HG02798 (cell line): Measurements from ENCODE around the gene RRAGC.

ENCODE experiments used
- ATAC-seq: cut with Tn5 transposase; IDR thresholded peaks from one replicate; pipeline ENCODE4 v1.9.1; 2021; ENCODE audit warnings: mild to moderate bottlenecking; ENCODE audit not compliant: unreplicated experiment, poor library complexity

Gene RRAGC, protein sequence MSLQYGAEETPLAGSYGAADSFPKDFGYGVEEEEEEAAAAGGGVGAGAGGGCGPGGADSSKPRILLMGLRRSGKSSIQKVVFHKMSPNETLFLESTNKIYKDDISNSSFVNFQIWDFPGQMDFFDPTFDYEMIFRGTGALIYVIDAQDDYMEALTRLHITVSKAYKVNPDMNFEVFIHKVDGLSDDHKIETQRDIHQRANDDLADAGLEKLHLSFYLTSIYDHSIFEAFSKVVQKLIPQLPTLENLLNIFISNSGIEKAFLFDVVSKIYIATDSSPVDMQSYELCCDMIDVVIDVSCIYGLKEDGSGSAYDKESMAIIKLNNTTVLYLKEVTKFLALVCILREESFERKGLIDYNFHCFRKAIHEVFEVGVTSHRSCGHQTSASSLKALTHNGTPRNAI

DNA sequence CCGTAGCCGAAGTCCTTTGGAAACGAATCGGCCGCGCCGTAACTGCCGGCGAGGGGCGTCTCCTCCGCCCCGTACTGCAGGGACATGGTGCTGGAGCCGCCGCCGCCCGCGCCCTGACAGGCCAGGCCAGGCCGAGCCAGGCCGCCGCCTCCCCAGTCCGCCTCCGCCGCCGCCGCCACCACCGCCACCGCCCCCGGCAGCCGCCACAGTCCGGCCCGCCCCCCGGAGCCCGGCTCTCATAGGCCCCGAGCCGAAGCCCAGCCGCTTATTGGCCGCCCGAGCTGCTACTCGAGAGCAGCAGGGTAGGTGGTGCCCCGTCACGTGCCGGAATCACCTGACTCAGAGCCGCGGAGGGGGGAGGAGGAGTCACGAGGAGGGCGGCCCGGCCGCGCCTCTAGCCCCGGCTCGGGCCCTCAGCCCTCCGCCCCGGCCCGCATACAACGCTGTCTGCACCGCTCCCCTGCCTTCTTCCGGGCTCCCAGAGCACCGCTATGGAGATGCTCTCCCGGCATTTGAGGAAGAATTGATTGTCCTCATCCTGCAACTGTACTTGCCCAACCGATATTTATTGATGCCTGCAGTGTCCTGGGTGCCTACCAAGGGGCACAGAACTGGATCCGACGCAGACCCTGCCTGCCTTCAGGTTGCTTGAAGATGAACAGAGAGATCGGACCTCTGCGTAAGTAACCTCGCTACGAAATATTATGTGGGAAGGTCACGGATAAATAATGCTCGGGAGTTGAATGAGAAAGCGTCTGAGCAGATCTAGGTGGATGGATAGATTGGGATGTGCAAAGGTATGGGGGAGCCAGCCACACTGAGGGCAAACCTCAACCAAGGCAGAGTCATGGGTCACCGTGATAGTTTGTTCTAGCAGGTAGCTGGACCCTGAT is at the start of gene RRAGC:
Gene RRAGC (minus strand): TSS at position 212 of the 893 bp plus-strand sequence. CDS start 126 bp downstream, at position 86.
- ATAC-seq, result peak; percentile 96

DNA sequence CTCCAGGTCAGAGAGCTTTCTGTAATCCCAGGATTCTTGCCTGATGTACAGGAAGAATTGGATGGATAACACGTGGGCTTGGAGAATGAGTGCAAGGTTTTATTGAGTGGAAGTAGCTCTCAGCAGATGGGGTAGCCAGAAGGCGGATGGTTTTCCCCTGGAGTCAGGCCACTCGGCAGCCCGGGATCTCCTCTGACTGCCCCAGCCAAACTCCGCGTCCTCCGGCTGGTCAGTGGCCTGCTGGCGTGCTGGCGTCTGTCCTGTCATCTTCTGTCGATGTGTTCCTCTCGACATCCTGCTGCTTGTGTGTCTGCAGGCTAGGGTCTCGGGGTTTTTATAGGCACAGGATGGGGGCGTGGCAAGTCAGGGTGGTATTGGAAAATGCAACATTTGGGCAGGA is 49.2 kb upstream of the RRAGC start:
- ATAC-seq, result no peak

DNA sequence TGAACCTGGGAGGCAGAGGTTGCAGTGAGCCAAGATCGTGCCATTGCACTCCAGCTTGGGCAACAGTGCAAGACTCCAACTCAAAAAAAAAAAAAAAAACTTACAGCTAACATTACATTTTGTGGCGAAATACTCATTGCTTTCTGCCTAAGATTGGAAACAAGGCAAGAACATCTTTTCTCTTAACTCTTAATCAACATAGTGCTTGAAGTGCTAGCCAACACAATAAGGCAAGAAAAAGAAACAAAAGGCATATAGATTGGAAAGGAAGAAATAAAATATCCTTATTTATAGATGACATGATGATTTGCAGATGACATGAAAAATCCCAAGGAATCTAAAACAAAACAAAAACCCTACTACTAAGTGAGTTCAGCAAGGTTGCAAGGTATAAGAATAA is 46.4 kb upstream of the RRAGC start:
- no peak for ATAC-seq

DNA sequence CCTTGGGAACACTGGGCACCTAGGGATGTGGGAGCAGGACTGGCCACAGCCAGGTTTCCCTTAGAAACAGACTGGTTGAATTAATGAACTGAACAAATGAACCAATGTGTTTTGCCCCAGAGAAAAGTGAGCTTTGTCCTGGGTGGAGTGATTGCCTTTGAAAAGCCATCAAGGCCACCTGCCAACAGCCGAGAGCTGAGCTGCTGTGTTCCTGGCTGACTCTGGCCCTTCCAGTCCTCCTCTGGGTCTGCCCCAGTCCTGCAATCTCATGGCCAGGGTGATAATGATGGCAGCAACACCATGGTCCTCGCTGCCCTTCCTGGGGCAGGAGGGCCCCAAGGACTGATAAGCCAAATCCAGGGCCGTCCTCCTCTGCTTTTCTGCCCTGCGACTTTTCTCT is 40.0 kb upstream of the RRAGC start:
- ATAC-seq, result no peak

DNA sequence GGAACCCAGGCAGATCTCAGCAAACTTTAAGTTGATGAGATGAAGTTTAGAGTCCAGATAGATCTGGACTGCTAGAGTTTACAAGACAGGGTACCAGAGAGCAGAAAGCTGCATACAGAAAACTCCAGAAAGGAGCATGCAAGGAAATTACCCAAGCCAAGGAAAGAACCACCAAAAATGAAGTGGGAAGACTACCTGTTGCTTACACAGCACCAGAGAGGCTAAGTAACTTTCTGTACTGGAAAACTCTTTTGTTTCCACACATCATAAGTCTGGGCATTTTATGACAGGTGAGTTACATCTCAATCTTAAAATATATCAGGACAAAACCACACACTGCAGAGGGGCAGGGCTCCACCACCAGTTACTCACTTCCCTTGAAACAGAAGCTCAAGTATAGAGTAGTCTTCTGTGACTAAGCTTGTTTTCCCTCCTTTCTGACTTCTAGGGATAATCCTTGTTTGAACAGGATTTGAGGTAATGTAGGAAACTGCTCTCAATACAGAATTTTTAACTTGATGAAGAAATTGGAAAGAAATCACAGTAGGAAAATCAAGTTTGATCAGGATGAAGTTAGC is 39.2 kb upstream of the RRAGC start:
- no peak for ATAC-seq

DNA sequence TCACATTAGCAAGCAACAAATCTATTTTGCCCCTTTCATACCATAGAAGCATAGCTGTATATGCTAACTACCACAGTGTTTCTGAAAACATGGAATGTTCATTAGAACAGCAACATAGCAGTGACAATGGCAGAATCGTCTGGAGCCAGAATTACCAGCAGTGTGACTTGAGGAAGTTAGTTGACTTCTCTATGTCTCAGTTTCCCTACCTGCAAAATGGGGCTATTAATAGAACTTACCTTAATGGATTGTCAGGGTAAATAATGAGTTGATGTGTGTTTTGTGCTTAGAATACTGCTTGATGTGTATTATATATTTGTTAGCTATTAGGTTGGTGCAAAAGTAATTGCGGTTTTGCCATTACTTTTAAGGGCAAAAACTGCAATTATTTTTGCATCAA is 36.6 kb upstream of the RRAGC start:
- ATAC-seq, result no peak

DNA sequence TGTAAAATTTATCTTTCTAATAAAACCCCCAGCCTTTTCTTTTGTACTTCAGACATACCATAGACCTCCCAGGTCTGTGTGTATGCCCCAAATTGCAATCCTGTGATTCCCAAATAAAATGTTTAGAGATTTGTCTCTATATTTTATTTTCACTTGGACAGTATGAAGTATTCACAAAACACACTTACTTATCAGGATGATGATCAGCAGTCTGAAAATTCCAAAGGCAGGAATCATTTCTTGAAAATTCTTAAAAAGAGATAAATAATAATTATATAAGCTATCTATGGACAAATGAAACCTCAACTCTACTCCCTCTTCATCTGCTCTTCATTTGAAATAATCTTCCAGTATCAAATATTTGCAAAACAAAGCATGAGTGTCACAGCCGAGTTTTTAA is 33.4 kb upstream of the RRAGC start:
- ATAC-seq, result no peak

DNA sequence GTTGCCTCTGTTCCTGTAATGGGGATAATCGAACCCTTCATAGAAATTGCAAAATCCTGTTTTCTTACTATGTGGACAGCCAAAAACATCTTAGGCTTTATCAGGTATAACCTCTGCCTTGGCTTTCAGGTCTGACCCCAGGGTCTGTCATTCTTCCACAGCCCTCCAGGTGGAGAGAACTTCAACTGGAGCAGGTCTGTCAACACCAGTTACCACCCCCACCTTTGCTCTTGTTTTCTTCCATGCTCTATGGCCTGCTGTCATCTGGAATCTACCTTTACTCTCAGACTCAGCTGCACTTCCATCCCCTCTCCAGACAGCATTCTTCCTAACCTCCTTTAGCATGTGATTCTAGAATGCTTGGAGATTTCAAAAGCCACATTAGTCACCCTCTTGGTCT is 32.2 kb upstream of the RRAGC start:
- ATAC-seq, result no peak

DNA sequence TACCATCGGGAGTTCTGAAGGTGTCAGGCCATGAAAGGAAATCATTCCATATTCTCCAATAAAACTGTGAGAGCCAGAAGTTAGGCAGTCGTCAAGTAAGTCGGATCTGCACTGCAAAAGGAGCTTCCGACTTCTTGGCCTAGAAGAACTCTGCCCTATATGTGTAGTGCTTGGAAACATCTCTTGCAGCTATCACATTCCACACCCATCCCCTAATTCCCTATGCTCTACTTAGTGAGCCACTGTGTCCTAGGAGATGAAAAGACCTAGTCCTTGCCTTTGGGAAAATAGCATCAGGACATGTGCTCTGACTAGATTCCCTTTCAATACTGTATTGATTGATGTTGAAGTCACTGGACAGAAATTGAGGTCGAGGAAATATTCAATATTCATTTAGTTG is 30.0 kb upstream of the RRAGC start:
- no peak for ATAC-seq

DNA sequence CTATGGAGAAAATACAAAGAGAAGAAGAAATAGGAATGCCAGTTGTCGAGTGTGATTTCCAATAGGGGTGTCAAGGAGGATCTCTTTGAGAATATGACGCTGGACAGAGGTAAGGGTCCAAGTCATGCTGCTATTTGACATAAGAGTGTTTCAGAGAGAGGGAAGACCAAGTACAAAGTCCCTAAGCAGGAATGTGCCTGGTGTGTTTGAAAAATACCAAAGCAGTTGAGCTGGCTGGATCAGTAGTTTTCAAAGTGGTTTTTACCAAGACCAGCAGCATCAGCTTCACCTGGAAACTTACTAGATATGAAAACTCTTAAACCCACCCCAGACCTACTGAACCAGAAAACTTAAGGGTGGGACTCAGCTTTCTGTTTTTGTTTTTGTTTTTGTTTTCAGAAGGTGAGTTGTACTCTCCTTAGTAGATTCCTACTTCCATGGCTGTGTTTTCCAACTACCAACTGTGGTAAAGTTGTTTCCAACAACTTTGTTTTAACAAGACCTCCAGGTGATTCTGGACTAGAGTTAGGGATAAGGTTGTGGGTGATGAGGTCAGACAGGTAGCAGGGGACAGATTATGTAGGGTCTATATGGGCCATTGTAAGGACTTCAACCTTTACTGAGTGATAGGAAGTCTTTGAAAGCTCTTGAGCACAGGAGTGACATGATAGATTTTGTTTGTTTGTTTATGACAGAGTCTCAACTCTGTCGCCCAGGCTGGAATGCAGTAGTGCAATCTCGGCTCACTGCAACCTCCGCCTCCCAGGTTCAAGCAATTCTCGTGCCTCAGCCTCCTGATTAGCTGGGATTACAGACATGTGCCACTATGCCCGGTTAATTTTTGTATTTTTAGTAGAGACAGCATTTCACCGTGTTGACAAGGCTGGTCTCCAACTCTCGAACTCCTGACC is 29.1 kb upstream of the RRAGC start:
- no peak for ATAC-seq

DNA sequence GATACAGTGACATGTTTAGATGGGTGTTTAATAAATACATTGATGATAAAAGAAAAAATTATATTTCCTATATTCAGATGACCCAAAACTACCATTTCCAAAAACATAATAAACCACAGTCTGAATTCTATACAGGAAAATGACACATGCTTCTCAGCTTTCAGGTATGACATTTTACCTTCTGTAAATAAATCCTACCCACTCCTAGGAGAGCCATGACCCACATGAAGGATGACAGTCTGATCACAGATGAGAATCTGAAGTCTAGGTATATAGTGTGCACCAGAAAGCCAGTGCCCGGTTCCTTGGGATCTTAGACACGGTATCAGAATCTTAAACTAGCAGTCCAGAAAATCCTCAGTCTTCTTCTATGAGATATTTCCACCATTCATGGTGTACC is 25.5 kb upstream of the RRAGC start:
- no peak for ATAC-seq

DNA sequence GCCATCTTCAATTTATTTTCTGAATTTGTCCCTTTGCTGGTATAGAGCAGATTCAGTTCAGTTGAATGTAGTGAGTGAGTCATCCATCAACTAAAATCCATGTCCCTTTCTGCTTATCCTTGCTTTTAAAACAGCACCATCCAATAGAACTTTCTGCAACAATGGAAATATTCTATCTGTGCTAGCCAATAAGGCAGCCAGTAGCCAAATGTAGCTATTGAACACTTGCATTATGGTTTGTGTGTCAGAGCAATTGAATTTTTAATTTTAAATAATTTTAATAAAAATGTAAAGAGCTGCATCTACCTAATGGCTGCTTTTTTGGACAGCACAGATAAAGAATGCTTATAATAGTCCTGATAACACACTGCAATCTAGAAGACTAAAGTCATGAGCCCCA is 21.9 kb upstream of the RRAGC start, which contains the start of gene GJA9:
Gene GJA9 (minus strand): TSS at position 101 of the 400 bp plus-strand sequence. CDS start 5,489 bp downstream, outside the sequence.
- ATAC-seq, result no peak

DNA sequence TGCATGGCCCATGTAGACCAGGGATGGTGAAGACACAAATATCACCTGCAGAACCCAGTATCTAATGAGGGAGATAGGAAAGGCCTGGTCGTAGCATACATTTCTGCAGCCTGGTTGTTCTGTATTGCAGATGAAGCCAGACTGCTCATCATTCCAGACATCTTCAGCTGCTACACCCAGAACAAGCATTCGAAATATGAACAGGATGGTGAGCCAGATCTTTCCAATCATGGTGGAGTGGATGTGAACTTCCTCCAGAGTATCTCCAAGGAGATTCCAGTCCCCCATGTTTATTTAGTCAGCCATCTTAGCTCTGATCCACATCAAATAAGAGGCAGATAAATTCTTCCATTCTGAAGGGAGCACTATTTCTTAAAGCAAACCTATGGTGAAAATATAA is 16.2 kb upstream of the RRAGC start:
- ATAC-seq, result no peak

DNA sequence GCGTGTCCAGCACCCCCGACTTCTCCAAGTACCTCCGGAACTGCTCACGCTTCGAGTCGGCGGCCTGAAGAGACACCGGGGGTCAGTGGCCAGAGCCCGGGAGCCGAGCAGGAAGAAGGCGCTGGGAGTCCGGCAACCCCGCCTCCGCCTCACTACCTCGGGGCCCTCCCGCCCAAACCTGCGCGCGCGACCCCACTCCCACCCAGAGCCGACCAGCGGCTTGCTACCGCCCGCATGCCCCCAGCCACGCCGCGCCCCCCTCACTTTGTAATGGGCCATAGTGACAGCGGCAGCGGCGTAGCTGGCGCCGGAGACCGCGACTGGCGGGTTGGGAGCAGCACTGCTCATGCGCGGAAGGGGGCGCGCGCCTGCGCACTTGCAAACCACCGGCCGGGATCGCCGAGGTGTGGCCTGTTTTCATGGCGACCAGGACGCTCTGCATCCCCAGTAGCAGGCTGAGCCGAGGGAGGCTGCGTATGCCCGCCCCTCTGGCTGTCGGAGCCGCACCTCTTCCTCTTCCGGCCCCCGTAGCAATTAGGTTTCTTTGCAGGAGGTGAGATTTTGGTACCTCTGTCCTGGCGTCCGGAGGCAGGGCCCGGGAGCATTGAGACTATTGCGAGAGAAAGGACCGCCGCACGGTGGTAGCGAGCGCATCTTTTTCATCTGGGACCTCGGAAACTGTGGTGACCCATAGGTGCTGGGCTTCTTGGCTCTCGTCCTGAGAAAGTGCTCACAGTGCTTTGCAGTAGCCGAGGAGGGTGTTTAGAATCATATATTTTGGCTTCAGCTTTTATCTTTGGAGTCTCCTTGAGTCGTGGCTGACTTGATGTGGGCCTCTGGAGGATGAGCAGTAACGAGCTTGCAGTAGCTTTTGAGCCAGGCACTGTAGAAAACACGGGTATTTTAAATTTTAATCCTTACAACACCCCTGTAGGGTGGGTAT is 13.7 kb upstream of the RRAGC start, which contains the start of gene MYCBP:
Gene MYCBP (minus strand): TSS at position 322 of the 943 bp plus-strand sequence. CDS start 43 bp downstream, at position 279.
- peak; percentile 98 for ATAC-seq

DNA sequence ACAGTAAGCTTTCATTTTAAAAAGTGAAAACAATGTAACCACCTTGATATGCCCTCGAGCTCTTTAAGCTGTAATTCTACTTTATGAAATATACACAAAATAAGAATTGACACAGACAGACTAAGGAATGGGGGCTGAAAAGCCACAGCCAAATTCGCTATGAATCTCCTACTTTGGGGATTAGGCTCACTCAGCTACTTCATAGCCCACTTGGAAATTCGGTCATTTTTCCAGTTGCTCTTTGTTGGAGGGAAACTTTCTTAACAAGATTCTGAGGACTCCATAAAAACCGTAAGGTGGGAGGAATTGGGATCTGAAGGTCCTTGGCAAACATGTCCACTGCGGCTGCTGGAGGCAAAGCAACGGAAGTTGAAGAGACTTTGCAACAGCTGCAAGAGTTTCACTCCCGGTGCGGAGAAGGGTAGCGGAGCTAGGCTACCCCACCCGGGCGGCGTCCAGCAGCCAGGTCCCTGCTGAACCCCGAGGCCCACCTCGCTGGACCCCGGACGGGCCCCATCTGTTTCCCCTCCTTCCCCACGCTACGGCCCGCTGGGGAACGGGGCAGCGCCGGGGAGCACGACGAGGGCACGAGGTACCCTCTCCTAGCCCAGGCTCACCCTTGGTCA is 12.9 kb upstream of the RRAGC start:
- peak; percentile 18 for ATAC-seq

DNA sequence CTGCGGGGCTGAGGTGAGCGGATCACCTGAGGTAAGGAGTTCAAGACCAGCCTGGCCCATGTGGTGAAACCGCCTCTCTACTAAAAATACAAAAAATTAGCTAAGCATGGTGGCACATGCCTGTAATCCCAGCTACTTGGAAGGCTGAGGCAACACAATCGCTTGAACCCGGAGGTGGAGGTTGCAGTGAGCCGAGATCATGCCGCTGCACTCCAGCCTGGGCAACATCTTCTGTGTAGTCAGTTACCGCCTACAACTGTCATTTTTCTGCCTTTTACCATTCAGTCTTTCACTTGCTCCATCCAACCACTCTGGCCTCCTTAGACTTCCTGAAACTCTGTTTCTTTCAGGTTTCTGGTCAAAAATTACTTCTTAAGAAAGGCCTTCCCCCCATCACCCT is 11.4 kb upstream of the RRAGC start:
- ATAC-seq, result no peak

DNA sequence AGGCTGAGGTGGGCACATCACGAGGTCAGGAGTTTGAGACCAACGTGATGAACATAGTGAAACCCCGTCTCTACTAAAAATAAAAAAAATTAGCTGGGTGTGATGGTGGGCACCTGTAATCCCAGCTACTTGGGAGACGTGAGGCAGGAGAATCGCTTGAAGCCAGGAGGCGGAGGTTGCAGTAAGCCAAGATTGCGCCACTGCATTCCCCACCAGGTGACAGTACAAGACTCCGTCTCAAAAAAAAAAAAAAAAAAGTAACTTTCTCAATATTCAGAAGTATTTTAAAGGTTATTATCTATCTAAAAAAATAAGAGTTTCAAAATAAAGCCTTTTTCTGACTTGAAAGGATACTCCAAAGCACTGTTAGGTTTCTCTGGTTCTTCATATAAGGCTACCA is 7.6 kb upstream of the RRAGC start:
- no peak for ATAC-seq

DNA sequence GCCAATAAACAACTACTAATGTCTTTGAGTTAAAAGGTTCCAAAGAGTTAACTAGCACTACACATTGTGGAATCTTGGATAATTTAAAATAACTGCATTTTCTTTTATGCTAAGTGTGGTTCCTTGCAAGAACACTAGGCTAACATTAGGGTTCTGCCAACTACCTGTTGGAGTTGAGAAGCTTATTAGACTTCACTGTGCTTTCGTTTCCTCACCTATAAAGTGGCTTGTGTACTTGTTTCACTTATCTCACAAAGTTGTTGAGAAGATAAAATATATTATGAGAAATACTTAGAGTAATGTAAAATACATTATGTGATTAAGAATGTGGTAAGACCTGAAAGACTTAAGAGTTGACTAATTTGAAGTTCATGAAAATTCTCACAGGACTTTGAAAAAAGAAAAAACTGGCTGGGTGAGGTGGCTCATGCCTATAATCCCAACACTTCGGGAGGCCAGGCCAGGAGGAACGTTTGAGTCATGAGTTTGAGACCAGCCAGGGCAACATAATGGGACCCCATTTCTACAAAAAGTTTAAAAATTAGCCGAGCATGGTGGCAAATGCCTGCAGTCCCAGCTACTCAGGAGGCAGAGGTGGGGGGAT is 5.6 kb upstream of the RRAGC start:
- ATAC-seq, result no peak
